GM23338 (cell line): ENCODE data around the gene SLC66A1. TPM values are rescaled to one million over a fixed set of nuclear protein-coding genes. Genes with fewer than 3 reads are reported as not detected.

Experiments used
- EZH2 ChIP-seq: fragments of 200-600 bp; sonication (generic); IDR thresholded peaks from one replicate; pipeline ENCODE4 v1.8.0; 2017; ENCODE audit warnings: antibody characterized with exemption, mild to moderate bottlenecking, low read depth; ENCODE audit not compliant: unreplicated experiment
- EZH2phosphoT487 ChIP-seq: fragments of 200-600 bp; sonication (generic); IDR thresholded peaks from one replicate; pipeline ENCODE4 v1.8.1; 2018; ENCODE audit warnings: antibody characterized with exemption; ENCODE audit not compliant: unreplicated experiment
- NANOG ChIP-seq: IDR thresholded peaks from 2 replicates; pipeline ENCODE4 v1.6.1; 2016; ENCODE audit warnings: antibody characterized with exemption, borderline replicate concordance
- POLR2AphosphoS5 ChIP-seq: IDR thresholded peaks from 2 replicates; pipeline ENCODE4 v1.6.1; 2016; ENCODE audit warnings: antibody characterized with exemption, low read depth
- ZNF114 ChIP-seq: fragments of 250-450 bp; sonication (Bioruptor Pico); IDR thresholded peaks from 2 replicates; pipeline ENCODE4 v1.5.0; 2020; ENCODE audit warnings: mild to moderate bottlenecking, moderate library complexity
- ZNF331 ChIP-seq: fragments of 250-450 bp; sonication (Bioruptor Pico); IDR thresholded peaks from 2 replicates; pipeline ENCODE4 v1.5.0; 2020; ENCODE audit warnings: low read depth, mild to moderate bottlenecking, moderate library complexity
- polyA plus RNA-seq: library from polyadenylated mRNA; unstranded; fragments of >200 nt; fragmentation: Nextera tagmentation; extraction: Ambion mirVana; gene quantifications from 2 replicates; pipeline ENCODE4 v1.2.1, GENCODE V29; 2016
- total RNA-seq: library from RNA; depleted of rRNA; stranded (reverse); fragments of >200 nt; shearing (Covaris generic); gene quantifications from 2 replicates; pipeline ENCODE4 v1.2.3, GENCODE V29; 2014
- TF ChIP-seq, protein P1 (sequence below): fragments of 250-450 bp; sonication (Bioruptor Pico); IDR thresholded peaks from 2 replicates; pipeline ENCODE4 v1.5.0; 2020; ENCODE audit warnings: mild to moderate bottlenecking, moderate library complexity
- TF ChIP-seq, protein P2 (sequence below): IDR thresholded peaks from one replicate; pipeline ENCODE4 v1.6.1; 2018; ENCODE audit warnings: antibody characterized with exemption; ENCODE audit not compliant: unreplicated experiment
- TF ChIP-seq, protein P3 (sequence below): IDR thresholded peaks from 2 replicates; pipeline ENCODE4 v1.6.1; 2016; ENCODE audit warnings: antibody characterized with exemption

The SLC66A1 gene
- total and polyA plus RNA-seq, 2 experiments from 2014 or later = 6.9 to 19.7 TPM

DNA sequence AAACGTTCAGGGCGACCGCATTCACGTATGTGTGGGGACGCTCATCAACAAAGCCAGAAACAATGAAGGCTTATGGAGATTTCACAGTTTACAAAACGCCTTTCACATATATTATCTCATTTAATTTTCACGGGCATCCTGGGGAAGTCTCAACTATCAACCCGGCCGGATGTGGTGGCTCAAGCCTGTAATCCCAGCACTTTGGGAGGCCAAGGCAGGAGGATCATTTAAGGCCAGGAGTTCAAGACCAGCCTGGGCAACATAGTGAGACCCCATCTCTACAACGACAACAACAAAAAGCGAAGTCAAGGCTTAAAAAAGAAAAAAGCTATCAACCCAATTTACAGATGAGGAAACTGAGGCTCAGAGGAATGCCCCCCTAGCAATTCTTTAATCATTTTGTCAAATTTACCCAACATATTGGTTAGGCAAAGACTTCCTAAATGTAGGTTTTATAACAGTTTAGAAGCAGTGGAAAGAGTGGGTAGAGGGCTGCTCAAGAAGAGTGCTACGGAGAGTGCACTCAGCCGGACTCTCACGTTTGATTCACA is 28.3 kb downstream of the SLC66A1 start (continued):
- TF ChIP-seq, protein P1, sequence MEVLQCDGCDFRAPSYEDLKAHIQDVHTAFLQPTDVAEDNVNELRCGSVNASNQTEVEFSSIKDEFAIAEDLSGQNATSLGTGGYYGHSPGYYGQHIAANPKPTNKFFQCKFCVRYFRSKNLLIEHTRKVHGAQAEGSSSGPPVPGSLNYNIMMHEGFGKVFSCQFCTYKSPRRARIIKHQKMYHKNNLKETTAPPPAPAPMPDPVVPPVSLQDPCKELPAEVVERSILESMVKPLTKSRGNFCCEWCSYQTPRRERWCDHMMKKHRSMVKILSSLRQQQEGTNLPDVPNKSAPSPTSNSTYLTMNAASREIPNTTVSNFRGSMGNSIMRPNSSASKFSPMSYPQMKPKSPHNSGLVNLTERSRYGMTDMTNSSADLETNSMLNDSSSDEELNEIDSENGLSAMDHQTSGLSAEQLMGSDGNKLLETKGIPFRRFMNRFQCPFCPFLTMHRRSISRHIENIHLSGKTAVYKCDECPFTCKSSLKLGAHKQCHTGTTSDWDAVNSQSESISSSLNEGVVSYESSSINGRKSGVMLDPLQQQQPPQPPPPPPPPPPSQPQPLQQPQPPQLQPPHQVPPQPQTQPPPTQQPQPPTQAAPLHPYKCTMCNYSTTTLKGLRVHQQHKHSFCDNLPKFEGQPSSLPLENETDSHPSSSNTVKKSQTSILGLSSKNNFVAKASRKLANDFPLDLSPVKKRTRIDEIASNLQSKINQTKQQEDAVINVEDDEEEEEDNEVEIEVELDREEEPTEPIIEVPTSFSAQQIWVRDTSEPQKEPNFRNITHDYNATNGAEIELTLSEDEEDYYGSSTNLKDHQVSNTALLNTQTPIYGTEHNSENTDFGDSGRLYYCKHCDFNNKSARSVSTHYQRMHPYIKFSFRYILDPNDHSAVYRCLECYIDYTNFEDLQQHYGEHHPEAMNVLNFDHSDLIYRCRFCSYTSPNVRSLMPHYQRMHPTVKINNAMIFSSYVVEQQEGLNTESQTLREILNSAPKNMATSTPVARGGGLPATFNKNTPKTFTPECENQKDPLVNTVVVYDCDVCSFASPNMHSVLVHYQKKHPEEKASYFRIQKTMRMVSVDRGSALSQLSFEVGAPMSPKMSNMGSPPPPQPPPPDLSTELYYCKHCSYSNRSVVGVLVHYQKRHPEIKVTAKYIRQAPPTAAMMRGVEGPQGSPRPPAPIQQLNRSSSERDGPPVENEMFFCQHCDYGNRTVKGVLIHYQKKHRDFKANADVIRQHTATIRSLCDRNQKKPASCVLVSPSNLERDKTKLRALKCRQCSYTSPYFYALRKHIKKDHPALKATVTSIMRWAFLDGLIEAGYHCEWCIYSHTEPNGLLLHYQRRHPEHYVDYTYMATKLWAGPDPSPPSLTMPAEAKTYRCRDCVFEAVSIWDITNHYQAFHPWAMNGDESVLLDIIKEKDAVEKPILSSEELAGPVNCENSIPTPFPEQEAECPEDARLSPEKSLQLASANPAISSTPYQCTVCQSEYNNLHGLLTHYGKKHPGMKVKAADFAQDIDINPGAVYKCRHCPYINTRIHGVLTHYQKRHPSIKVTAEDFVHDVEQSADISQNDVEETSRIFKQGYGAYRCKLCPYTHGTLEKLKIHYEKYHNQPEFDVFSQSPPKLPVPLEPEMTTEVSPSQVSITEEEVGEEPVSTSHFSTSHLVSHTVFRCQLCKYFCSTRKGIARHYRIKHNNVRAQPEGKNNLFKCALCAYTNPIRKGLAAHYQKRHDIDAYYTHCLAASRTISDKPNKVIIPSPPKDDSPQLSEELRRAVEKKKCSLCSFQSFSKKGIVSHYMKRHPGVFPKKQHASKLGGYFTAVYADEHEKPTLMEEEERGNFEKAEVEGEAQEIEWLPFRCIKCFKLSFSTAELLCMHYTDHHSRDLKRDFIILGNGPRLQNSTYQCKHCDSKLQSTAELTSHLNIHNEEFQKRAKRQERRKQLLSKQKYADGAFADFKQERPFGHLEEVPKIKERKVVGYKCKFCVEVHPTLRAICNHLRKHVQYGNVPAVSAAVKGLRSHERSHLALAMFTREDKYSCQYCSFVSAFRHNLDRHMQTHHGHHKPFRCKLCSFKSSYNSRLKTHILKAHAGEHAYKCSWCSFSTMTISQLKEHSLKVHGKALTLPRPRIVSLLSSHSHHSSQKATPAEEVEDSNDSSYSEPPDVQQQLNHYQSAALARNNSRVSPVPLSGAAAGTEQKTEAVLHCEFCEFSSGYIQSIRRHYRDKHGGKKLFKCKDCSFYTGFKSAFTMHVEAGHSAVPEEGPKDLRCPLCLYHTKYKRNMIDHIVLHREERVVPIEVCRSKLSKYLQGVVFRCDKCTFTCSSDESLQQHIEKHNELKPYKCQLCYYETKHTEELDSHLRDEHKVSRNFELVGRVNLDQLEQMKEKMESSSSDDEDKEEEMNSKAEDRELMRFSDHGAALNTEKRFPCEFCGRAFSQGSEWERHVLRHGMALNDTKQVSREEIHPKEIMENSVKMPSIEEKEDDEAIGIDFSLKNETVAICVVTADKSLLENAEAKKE (CRISPR knock-in tag) = no peak
- TF ChIP-seq, protein P2, sequence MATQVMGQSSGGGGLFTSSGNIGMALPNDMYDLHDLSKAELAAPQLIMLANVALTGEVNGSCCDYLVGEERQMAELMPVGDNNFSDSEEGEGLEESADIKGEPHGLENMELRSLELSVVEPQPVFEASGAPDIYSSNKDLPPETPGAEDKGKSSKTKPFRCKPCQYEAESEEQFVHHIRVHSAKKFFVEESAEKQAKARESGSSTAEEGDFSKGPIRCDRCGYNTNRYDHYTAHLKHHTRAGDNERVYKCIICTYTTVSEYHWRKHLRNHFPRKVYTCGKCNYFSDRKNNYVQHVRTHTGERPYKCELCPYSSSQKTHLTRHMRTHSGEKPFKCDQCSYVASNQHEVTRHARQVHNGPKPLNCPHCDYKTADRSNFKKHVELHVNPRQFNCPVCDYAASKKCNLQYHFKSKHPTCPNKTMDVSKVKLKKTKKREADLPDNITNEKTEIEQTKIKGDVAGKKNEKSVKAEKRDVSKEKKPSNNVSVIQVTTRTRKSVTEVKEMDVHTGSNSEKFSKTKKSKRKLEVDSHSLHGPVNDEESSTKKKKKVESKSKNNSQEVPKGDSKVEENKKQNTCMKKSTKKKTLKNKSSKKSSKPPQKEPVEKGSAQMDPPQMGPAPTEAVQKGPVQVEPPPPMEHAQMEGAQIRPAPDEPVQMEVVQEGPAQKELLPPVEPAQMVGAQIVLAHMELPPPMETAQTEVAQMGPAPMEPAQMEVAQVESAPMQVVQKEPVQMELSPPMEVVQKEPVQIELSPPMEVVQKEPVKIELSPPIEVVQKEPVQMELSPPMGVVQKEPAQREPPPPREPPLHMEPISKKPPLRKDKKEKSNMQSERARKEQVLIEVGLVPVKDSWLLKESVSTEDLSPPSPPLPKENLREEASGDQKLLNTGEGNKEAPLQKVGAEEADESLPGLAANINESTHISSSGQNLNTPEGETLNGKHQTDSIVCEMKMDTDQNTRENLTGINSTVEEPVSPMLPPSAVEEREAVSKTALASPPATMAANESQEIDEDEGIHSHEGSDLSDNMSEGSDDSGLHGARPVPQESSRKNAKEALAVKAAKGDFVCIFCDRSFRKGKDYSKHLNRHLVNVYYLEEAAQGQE = no peak
- TF ChIP-seq EZH2phosphoT487 (no peak), ZNF331 (no peak), POLR2AphosphoS5 (no peak), ZNF114 (CRISPR knock-in tag) (no peak), EZH2 (no peak), NANOG (no peak)
- TF ChIP-seq, protein P3, sequence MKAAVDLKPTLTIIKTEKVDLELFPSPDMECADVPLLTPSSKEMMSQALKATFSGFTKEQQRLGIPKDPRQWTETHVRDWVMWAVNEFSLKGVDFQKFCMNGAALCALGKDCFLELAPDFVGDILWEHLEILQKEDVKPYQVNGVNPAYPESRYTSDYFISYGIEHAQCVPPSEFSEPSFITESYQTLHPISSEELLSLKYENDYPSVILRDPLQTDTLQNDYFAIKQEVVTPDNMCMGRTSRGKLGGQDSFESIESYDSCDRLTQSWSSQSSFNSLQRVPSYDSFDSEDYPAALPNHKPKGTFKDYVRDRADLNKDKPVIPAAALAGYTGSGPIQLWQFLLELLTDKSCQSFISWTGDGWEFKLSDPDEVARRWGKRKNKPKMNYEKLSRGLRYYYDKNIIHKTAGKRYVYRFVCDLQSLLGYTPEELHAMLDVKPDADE = no peak
